Measurements from ENCODE around the gene LARP4B. TPM values are rescaled to one million over a fixed set of nuclear protein-coding genes. Genes with fewer than 3 reads are reported as not detected.

Gene LARP4B
- total RNA-seq, 1 donor from 2014 or later: 64.2 TPM

DNA sequence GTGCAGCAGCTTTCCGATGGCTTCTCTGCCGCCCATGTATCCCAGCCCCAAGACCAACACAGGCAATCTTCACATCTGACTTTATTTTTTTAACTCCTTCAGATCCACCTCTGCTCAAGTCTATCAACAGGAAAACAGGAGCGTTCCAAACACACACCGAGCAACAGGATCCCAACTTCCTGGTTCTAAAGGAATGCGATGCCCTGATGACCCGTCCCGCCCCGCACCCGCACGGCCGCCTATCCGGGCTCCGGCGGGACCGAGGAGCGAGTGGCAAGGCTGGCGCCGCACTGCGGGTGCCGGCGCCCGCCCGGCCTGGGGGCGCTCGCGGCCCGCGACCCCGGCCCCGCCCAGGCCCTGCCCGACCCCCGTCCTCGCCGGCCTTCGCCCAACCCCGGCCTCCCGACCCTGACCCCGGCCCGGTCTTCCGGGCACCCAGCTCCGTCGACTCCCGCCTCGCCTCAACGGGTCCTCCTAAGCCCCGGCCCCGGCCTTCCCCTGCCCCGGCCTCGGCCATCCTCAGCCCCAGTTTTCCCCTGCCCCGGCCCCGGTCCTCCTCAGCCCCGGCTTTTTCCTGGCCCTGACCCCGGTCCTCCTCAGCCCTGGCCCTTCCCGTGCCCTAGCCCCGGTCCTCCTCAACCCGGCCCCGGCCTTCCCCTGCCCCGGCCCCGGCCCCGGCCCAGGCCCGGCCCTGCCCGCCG is 730 bp downstream of the LARP4B start:
- intact Hi-C loops (cut with micrococcal nuclease): no loop called here
- TF ChIP-seq, protein P1, sequence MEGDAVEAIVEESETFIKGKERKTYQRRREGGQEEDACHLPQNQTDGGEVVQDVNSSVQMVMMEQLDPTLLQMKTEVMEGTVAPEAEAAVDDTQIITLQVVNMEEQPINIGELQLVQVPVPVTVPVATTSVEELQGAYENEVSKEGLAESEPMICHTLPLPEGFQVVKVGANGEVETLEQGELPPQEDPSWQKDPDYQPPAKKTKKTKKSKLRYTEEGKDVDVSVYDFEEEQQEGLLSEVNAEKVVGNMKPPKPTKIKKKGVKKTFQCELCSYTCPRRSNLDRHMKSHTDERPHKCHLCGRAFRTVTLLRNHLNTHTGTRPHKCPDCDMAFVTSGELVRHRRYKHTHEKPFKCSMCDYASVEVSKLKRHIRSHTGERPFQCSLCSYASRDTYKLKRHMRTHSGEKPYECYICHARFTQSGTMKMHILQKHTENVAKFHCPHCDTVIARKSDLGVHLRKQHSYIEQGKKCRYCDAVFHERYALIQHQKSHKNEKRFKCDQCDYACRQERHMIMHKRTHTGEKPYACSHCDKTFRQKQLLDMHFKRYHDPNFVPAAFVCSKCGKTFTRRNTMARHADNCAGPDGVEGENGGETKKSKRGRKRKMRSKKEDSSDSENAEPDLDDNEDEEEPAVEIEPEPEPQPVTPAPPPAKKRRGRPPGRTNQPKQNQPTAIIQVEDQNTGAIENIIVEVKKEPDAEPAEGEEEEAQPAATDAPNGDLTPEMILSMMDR (IDR thresholded peaks at IDR 0.05; ENCODE audit: borderline replicate concordance): no peak
- H3K9me3 ChIP-seq (replicated peaks): no peaks in the 10 kb centered on the region
- peak overlapping the region; percentile 81 for H3K4me3 ChIP-seq
- DNase-seq: peak; percentile 33
- peaks cover 4% of the 10 kb centered on the region for H3K36me3 ChIP-seq
- no peaks in the 10 kb centered on the region for H3K27me3 ChIP-seq (ENCODE audit: low read depth)
- H3K27ac ChIP-seq (replicated peaks): peak overlapping the region; percentile 97
- H3K4me1 ChIP-seq: peaks cover 49% of the 10 kb centered on the region

DNA sequence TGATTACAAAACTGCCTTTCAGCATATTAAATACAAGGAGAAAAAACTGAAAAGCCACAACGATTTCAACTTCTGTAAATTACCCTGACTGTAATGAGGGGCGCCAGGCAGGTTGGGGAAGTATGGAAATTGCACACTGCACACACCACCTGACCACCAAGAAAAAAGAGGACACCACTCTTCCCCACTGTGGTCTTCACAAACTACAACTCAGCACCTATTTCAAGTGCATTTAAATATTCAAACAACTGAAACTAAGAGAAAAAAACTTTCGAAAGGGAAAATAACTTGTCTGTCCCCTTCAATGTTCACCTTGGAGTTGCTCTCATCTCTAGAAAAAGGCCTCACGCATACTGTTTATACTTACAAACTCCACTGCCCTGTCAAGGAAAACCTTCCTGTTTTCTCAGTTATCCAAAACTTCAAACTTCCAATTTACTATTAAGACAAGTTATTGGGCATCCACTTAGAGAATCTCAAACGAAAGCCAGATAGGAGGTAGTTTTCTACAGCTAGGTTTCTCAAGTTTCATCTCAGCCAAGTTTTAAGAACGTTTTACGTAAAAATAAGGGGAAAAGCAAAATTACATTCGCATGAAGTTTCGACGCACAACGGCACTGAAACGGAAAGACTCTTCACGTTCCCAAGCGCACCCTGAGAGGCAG is 1.4 kb downstream of the LARP4B start:
- H3K27me3 ChIP-seq (ENCODE audit: low read depth): no peaks in the 10 kb centered on the region
- H3K4me1 ChIP-seq: peaks cover 53% of the 10 kb centered on the region
- DNase-seq: no peak
- intact Hi-C loops (cut with micrococcal nuclease): no loop called here
- peak overlapping the region; percentile 81 for H3K4me3 ChIP-seq
- H3K9me3 ChIP-seq (replicated peaks): no peaks in the 10 kb centered on the region
- H3K36me3 ChIP-seq: peaks cover 4% of the 10 kb centered on the region
- TF ChIP-seq, protein P1 (IDR thresholded peaks at IDR 0.05; ENCODE audit: borderline replicate concordance): no peak
- H3K27ac ChIP-seq (replicated peaks): peak overlapping the region; percentile 97

DNA sequence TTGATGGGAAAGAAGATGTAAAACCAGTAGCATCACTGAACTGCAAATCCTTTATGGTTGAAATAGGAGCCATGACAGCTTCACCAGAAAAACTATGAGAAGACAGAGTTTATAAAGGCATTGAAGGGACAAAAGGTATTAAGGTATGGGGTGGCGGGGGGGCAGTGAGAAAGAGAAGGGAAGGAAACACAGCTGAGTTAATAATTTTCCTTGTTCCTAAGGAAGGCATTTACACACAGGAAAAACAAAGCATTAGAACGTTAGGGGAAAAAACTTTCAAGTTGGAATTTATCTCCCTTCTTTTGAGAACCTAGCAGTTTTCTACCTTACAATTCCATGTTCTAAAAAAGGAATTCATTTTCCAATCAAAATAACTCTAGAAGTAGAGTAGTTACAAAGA is 4.4 kb downstream of the LARP4B start:
- Histone ChIP-seq H3K9me3 (replicated peaks) (no peaks in the 10 kb centered on the region), H3K4me1 (peaks cover 75% of the 10 kb centered on the region), H3K27me3 (ENCODE audit: low read depth) (no peaks in the 10 kb centered on the region), H3K27ac (replicated peaks) (no peak overlapping the region), H3K4me3 (no peak overlapping the region), H3K36me3 (peaks cover 4% of the 10 kb centered on the region)
- intact Hi-C loops (cut with micrococcal nuclease): no loop called here
- no peak for DNase-seq
- TF ChIP-seq, protein P1 (IDR thresholded peaks at IDR 0.05; ENCODE audit: borderline replicate concordance): no peak

DNA sequence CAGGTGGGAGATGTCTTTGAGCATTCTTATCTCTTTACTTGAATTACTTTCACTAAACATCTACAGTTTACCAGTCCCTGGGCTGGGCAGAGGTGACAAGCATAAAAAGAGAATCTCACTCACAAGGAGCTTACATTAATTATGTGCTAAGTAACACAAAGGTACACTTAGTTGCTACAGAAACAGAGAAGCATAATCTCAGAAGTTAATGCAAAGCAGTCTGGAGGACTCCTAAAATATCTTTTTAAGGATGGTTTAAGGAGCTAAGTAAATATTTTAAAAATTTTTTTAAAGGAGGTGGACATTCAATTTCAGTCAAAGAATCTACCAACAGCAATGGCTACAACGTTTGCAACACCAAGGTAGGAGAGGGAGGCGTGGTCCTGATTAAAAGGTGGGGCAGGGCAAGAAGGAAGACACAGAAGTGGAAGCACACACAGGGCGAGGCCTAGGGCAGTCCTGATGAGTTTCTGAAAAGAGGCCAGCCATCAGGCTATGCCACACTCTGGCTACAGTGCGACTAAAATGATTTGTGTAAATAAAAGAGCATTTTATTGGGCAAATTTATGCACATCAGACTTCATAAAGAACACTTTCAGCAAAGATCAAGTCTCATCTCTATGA is 5.3 kb downstream of the LARP4B start:
- intact Hi-C loops (cut with micrococcal nuclease): no loop called here
- DNase-seq: no peak
- H3K4me3 ChIP-seq: no peak overlapping the region
- no peaks in the 10 kb centered on the region for H3K27me3 ChIP-seq (ENCODE audit: low read depth)
- H3K9me3 ChIP-seq (replicated peaks): no peaks in the 10 kb centered on the region
- H3K4me1 ChIP-seq: peaks cover 81% of the 10 kb centered on the region
- H3K27ac ChIP-seq (replicated peaks): no peak overlapping the region
- TF ChIP-seq, protein P1 (IDR thresholded peaks at IDR 0.05; ENCODE audit: borderline replicate concordance): no peak
- peaks cover 4% of the 10 kb centered on the region for H3K36me3 ChIP-seq

DNA sequence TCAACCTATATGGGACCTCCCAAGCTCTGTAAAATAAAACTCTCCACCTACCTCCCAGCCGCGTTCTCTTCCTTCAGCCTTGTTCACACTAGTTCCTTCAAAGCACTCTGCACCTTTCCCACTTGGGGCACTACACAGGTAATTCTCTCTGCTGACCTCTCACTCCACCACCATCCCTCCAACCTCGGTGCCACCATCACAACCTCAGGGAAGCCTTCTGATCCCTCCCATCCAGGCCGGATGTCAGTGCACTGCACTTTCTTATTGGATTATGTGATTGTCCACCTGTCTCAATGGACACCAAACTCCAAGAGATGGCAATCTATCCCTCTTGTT is 7.0 kb downstream of the LARP4B start:
- no peak overlapping the region for H3K4me3 ChIP-seq
- H3K27ac ChIP-seq (replicated peaks): no peak overlapping the region
- peaks cover 4% of the 10 kb centered on the region for H3K36me3 ChIP-seq
- intact Hi-C loops (cut with micrococcal nuclease): no loop called here
- peaks cover 84% of the 10 kb centered on the region for H3K4me1 ChIP-seq
- no peaks in the 10 kb centered on the region for H3K9me3 ChIP-seq (replicated peaks)
- TF ChIP-seq, protein P1 (IDR thresholded peaks at IDR 0.05; ENCODE audit: borderline replicate concordance): no peak
- no peaks in the 10 kb centered on the region for H3K27me3 ChIP-seq (ENCODE audit: low read depth)
- no peak for DNase-seq
